DOHH2 (cell line): Measurements from ENCODE around the gene GHRH.

Experiments
- EZH2phosphoT487 ChIP-seq: fragments of 200-600 bp; sonication (generic); IDR thresholded peaks from 2 replicates; pipeline ENCODE4 v1.6.1; 2017; ENCODE audit warnings: borderline replicate concordance, mild to moderate bottlenecking, antibody characterized with exemption, low read length, moderate library complexity, mixed read lengths
- TF ChIP-seq, protein P1 (sequence below): fragments of 200-600 bp; sonication (generic); IDR thresholded peaks from one replicate; pipeline ENCODE4 v1.5.1; 2014; ENCODE audit warnings: antibody characterized with exemption, mild to moderate bottlenecking, low read depth, low read length; ENCODE audit not compliant: poor library complexity, severe bottlenecking

DNA sequence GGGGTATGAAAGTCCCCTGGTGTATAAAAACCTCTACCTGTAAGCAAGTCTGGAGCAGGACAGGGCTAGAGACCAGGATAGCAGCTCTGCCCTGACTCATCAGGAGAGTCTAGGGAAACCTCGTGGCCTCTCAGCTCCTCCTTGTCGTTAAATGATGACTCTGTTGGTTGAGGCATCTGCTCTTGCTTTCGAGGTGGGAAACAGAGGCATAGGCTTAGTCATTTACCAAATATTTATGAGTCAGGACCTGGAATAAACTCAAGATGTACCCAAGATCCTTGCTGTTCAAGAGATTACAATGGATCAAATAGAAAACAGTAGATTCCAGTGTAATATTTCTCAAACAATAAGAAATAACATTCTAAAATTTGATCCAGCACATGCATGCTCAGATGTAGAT is 33.4 kb upstream of the GHRH start:
- TF ChIP-seq, protein P1, sequence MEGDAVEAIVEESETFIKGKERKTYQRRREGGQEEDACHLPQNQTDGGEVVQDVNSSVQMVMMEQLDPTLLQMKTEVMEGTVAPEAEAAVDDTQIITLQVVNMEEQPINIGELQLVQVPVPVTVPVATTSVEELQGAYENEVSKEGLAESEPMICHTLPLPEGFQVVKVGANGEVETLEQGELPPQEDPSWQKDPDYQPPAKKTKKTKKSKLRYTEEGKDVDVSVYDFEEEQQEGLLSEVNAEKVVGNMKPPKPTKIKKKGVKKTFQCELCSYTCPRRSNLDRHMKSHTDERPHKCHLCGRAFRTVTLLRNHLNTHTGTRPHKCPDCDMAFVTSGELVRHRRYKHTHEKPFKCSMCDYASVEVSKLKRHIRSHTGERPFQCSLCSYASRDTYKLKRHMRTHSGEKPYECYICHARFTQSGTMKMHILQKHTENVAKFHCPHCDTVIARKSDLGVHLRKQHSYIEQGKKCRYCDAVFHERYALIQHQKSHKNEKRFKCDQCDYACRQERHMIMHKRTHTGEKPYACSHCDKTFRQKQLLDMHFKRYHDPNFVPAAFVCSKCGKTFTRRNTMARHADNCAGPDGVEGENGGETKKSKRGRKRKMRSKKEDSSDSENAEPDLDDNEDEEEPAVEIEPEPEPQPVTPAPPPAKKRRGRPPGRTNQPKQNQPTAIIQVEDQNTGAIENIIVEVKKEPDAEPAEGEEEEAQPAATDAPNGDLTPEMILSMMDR = no peak
- no peak for TF ChIP-seq EZH2phosphoT487
